Heart right ventricle (tissue), 16 donors: ENCODE data around the gene GJD2. TPM values are rescaled to one million over a fixed set of nuclear protein-coding genes. Genes with fewer than 3 reads are reported as not detected.

Source experiments
- ATAC-seq, 8 donors: fragments of 200-7000 bp; cut with Tn5 transposase; one replicate each; pipeline ENCODE4 v1.9.1; 2020; ENCODE audit warnings: mild to moderate bottlenecking in 8 of 8, moderate library complexity in 8 of 8, moderate number of reproducible peaks in 1 of 8
- DNase-seq, 2 donors: peaks; one replicate each; pipeline ENCODE4 v3.0.0-alpha.2; 2020
- H3K27ac ChIP-seq, 10 donors: fragments of 200-600 bp; sonication (generic) in 2 of 10; one replicate each; pipeline versions ENCODE4 v1.5.0 to v1.8.0; 2020 to 2022; ENCODE audit warnings: mild to moderate bottlenecking in 3 of 10
- H3K27me3 ChIP-seq, 7 donors: fragments of 200-600 bp; one replicate each; pipeline ENCODE4 v1.8.0; 2021 to 2022; ENCODE audit warnings: mild to moderate bottlenecking in 2 of 7
- H3K36me3 ChIP-seq, 9 donors: fragments of 200-600 bp; sonication (generic) in 1 of 9; one replicate each; pipeline versions ENCODE4 v1.5.0 to v1.8.0; 2020 to 2022; ENCODE audit warnings: mild to moderate bottlenecking in 2 of 9
- H3K4me1 ChIP-seq, 9 donors: fragments of 200-600 bp; sonication (generic) in 1 of 9; one replicate each; pipeline versions ENCODE4 v1.5.0 to v1.8.0; 2020 to 2022; ENCODE audit warnings: mild to moderate bottlenecking in 4 of 9
- H3K4me3 ChIP-seq, 10 donors: fragments of 200-600 bp; sonication (generic) in 2 of 10; one replicate each; pipeline versions ENCODE4 v1.5.0 to v1.8.0; 2020 to 2022; ENCODE audit warnings: mild to moderate bottlenecking in 7 of 10, moderate library complexity in 2 of 10
- H3K9me3 ChIP-seq, 11 donors: fragments of 200-600 bp in 10 of 11; sonication (generic) in 2 of 11; one replicate each; pipeline versions ENCODE4 v1.5.0 to v1.8.0; 2013 to 2022; ENCODE audit warnings: mild to moderate bottlenecking in 2 of 11, control low read depth in 1 of 11, moderate library complexity in 1 of 11
- WGBS, 2 donors: extraction: QIAGEN DNeasy Blood & Tissue Kit; methylation state at CpG; one replicate each; pipeline ENCODE4 v1.1.7; 2013; ENCODE audit warnings: inconsistent platforms in 1 of 2; 5-methylcytosine and 5-hydroxymethylcytosine counted together
- intact Hi-C, 10 donors: fragments of 100-400 bp; cut with DNase I; formaldehyde crosslinking; loops; one replicate each; pipeline versions ENCODE4 v1.11.1 to v1.14.2; 2022
- polyA plus RNA-seq, 2 donors: library from polyadenylated mRNA; stranded (reverse); fragments of 200-250 nt; gene quantifications; one replicate each; pipeline ENCODE4 v1.2.3, GENCODE V29; 2013
- total RNA-seq, 10 donors: library from RNA; stranded (reverse); fragmentation: NEBNext Ultra II Directional in 3 of 10; extraction: Animal tissue kit (Norgen Biotek cat#: 25700) in 3 of 10; gene quantifications; one replicate each; pipeline versions ENCODE4 v1.2.1 to v1.2.4, GENCODE V29; 2021 to 2023
- TF ChIP-seq, protein P1 (sequence below), 9 donors: fragments of 200-600 bp; sonication (generic) in 2 of 9; IDR thresholded peaks; one replicate each; pipeline versions ENCODE4 v1.5.0 to v1.8.0; 2021 to 2022; ENCODE audit warnings: antibody characterized with exemption in 9 of 9, mild to moderate bottlenecking in 5 of 9, moderate library complexity in 1 of 9
- donor health status: Arrhythmogenic right ventricular cardiomyopathy.
- donor health status: ischemic (EF 13 %, LVEDD 7.1; RV severe dilation, severe dysfunction).
- donor health status: healthy with polysubstance abuse.
- donor health status: DM: no; HTN: yes; CAD: no.
- donor health status: DM: no; HTN: no; CAD: no.
- donor health status: ischemic (EF 25% LVEDD 6.9; RV normal size, moderate dysfunction).
- donor health status: ischemic (EF 25% LVEDD 5.7; RV mildly dilated, moderate dysfunction).
- donor health status: healthy.
- donor health status: DM: yes; HTN: yes; CAD: no.
- donor health status: Ischemic cardiomyopathy.
- donor health status: ischemic (EF 35%, LVEDD 5.7; RV mildly dilated, moderate dysfunction).
- donor health status: nonischemic (EF 11% LVEDD 7.7; RV severe dilation, severe dysfunction).
- donor health status: DM: yes; HTN: yes; CAD: no.
- donor health status: PGD.
- donor health status: ischemic (EF 29% LVEDD 5.4; RV normal size, mild dysfunction).
- donor health status: nonischemic (EF 23%, LVEDD 6.1; RV moderate dilation, normal function).

Gene GJD2
- total and polyA plus RNA-seq, 12 donors: 0.01 to 0.13 (median 0.08) TPM; not detected in 7

DNA sequence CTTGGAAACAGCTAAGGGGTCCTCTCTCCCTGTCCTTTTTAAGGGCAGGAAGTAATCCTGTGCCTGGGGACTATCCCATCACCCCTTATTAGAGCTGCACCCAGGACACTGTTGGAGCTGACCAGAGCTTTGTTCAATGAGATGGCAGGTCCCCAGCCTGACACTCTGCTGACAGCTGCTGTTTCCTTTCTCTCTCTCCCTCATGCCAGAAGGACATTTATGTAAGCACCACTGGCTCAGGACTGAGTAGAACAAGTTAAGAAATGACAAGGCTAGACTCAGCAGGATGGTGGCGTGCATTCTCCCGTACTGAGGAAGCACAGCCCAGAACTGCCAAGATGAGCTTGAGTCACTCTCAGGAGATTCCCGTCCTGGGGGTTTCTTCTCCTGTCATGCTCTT lies 17.3 kb downstream of the GJD2 start:
- Histone ChIP-seq H3K4me1 (no peaks in the 10 kb centered on the region), H3K4me3 (no peak overlapping the region), H3K36me3 (no peaks in the 10 kb centered on the region), H3K27me3 (no peaks in the 10 kb centered on the region), H3K9me3 (no peaks in the 10 kb centered on the region), H3K27ac (peak overlapping the region in 2 of 10 donors; percentile 22 to 32)
- WGBS, 2 donors: 26 to 27% methylated on average over 3 of the region's 3 CpGs
- intact Hi-C loops: no loop called here
- DNase-seq: peak in 1 of 2 donors; percentile 29
- TF ChIP-seq, protein P1, sequence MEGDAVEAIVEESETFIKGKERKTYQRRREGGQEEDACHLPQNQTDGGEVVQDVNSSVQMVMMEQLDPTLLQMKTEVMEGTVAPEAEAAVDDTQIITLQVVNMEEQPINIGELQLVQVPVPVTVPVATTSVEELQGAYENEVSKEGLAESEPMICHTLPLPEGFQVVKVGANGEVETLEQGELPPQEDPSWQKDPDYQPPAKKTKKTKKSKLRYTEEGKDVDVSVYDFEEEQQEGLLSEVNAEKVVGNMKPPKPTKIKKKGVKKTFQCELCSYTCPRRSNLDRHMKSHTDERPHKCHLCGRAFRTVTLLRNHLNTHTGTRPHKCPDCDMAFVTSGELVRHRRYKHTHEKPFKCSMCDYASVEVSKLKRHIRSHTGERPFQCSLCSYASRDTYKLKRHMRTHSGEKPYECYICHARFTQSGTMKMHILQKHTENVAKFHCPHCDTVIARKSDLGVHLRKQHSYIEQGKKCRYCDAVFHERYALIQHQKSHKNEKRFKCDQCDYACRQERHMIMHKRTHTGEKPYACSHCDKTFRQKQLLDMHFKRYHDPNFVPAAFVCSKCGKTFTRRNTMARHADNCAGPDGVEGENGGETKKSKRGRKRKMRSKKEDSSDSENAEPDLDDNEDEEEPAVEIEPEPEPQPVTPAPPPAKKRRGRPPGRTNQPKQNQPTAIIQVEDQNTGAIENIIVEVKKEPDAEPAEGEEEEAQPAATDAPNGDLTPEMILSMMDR (IDR thresholded peaks at IDR 0.05): no peak
- peak; percentile 80 to 98 (median 96) for ATAC-seq

DNA sequence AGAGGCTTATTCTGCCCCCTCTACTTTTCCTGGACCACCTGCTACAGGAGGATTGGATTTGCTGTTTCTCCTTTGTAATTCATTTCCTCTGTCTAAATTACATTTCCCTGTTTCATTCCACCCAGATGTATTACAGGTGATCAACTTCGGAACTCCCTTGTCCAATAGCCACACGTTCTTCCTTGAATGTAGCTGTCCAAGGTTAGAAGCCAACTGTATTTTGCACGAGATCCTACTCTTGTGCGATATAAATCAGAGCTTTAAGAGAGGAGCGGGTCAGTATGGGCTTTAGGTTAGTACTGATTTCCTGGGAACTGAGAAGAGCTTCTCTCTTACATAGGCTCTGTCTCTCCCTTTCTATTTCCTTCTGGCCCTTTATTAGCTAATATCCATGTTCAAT lies 20.5 kb downstream of the GJD2 start:
- H3K27me3 ChIP-seq: no peaks in the 10 kb centered on the region
- TF ChIP-seq, protein P1 (IDR thresholded peaks at IDR 0.05): no peak
- no peak overlapping the region for H3K4me3 ChIP-seq
- H3K27ac ChIP-seq: no peak overlapping the region
- H3K4me1 ChIP-seq: no peaks in the 10 kb centered on the region
- 65 to 71% methylated on average over 5 of the region's 5 CpGs for WGBS, 2 donors
- H3K36me3 ChIP-seq: no peaks in the 10 kb centered on the region
- no peaks in the 10 kb centered on the region for H3K9me3 ChIP-seq
- no peak for ATAC-seq
- intact Hi-C loops: no loop called here
- no peak for DNase-seq

DNA sequence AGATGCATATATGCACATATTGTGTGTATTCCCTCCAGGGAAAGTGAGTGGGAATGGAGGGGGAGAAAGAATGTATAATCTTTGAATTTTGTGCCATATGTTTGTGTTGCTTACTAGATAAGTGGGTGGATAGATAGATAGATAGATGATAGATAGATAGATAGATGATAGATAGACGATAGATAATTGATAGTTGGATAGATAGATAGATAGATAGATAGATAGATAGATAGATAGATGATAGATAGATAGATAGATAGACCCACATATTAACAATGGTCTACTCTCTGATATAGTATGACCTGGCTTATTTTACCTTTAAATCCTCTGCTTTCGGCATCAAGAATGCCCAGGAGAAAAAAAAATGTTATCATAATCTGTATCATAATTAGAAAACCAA lies 21.2 kb downstream of the GJD2 start:
- Histone ChIP-seq H3K27me3 (no peaks in the 10 kb centered on the region), H3K27ac (no peak overlapping the region), H3K9me3 (no peaks in the 10 kb centered on the region), H3K4me1 (no peaks in the 10 kb centered on the region), H3K36me3 (no peaks in the 10 kb centered on the region), H3K4me3 (no peak overlapping the region)
- ATAC-seq (no peak), DNase-seq (no peak)
- 78 to 79% methylated on average over 2 of the region's 2 CpGs for WGBS, 2 donors
- TF ChIP-seq, protein P1 (IDR thresholded peaks at IDR 0.05): no peak
- intact Hi-C loops: no loop called here

DNA sequence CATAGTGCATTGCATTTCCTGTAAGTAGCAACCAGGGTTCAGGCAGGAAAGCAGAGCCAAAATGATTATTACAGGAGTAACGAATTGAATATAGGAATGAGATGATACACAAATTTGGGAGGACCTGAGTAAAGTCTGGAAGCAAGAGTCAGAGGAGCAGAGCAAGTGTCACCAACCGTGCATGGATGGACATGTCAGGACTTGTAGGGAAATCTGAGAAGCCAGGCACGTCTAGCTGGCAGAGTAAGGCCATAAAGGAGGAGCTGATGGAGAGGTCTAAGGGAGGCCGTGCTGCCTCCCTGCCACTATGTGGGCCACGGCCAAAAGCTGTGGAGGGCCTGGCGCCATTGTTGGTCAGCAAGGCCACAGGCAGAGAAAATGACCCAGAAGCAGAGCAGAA lies 22.4 kb downstream of the GJD2 start:
- TF ChIP-seq, protein P1 (IDR thresholded peaks at IDR 0.05): no peak
- intact Hi-C loops: no loop called here

More for the DNA sequence above, 22.4 kb downstream of the GJD2 start:
- no peak overlapping the region for H3K4me3 ChIP-seq
- WGBS, 2 donors: 84 to 90% methylated on average over 6 of the region's 6 CpGs
- H3K27ac ChIP-seq: no peak overlapping the region
- ATAC-seq (no peak), DNase-seq (no peak)
- H3K4me1 ChIP-seq: no peaks in the 10 kb centered on the region
- no peaks in the 10 kb centered on the region for H3K27me3 ChIP-seq
- H3K36me3 ChIP-seq: no peaks in the 10 kb centered on the region
- no peaks in the 10 kb centered on the region for H3K9me3 ChIP-seq
